ENCODE results near the gene PRIMA1. TPM values are rescaled to one million over a fixed set of nuclear protein-coding genes. Genes with fewer than 3 reads are reported as not detected.

Gene PRIMA1
- total RNA-seq, 2 donors from 2014 or later, result 10.0 to 20.8 TPM

GRCh38 chr14:93821051-93821450, 32.8 kb upstream of the PRIMA1 start:
- Mint-ChIP-seq H3K4me1 (no peaks in the 10 kb centered on the region), H3K4me3 (no peak overlapping the region), H3K27me3 (ENCODE audit: insufficient read depth) (no peaks in the 10 kb centered on the region), H3K9me3 (peaks cover 6% of the 10 kb centered on the region), H3K27ac (no peak overlapping the region), H3K36me3 (ENCODE audit: low read depth) (no peaks in the 10 kb centered on the region)
- no peaks in the 10 kb centered on the region for H3K27me3 ChIP-seq (ENCODE audit: control insufficient read depth, insufficient read depth, low read length, poor library complexity, severe bottlenecking)
- H3K4me3 ChIP-seq (ENCODE audit: low read length), result no peak overlapping the region
- H3K27ac ChIP-seq (ENCODE audit: low read depth, low read length), result no peak overlapping the region
- DNase-seq, result no peak
- H3K4me1 ChIP-seq (ENCODE audit: control insufficient read depth, insufficient read depth, low read length), result no peaks in the 10 kb centered on the region
- 91 to 93% methylated on average over 2 to 6 of the region's 6 CpGs for WGBS, 2 experiments (ENCODE audit: insufficient coverage in 1 of 2, insufficient read length in 1 of 2)
- no peaks in the 10 kb centered on the region for H3K36me3 ChIP-seq (ENCODE audit: control insufficient read depth, insufficient read depth, low read length)
- peaks cover under 1% of the 10 kb centered on the region for H3K9me3 ChIP-seq (ENCODE audit: control insufficient read depth, low read length)
- no peak for TF ChIP-seq CTCF (conservative IDR thresholded peaks at IDR 0.05)
- H3K9ac ChIP-seq (ENCODE audit: extremely low read depth, low read length, poor library complexity, severe bottlenecking), result no peak overlapping the region

GRCh38 chr14:93818857-93819256, 30.6 kb upstream of the PRIMA1 start:
- Histone ChIP-seq H3K4me3 (ENCODE audit: low read length) (no peak overlapping the region), H3K27ac (ENCODE audit: low read depth, low read length) (no peak overlapping the region), H3K4me1 (ENCODE audit: control insufficient read depth, insufficient read depth, low read length) (no peaks in the 10 kb centered on the region), H3K9ac (ENCODE audit: extremely low read depth, low read length, poor library complexity, severe bottlenecking) (no peak overlapping the region), H3K36me3 (ENCODE audit: control insufficient read depth, insufficient read depth, low read length) (no peaks in the 10 kb centered on the region), H3K9me3 (ENCODE audit: control insufficient read depth, low read length) (peaks cover 9% of the 10 kb centered on the region), H3K27me3 (ENCODE audit: control insufficient read depth, insufficient read depth, low read length, poor library complexity, severe bottlenecking) (no peaks in the 10 kb centered on the region)
- no peak for DNase-seq
- H3K27ac Mint-ChIP-seq, result no peak overlapping the region
- H3K4me1 Mint-ChIP-seq, result no peaks in the 10 kb centered on the region
- peaks cover 25% of the 10 kb centered on the region for H3K9me3 Mint-ChIP-seq
- no peaks in the 10 kb centered on the region for H3K27me3 Mint-ChIP-seq (ENCODE audit: insufficient read depth)
- no peaks in the 10 kb centered on the region for H3K36me3 Mint-ChIP-seq (ENCODE audit: low read depth)
- 92 to 100% methylated on average over 3 to 10 of the region's 10 CpGs for WGBS, 2 experiments (ENCODE audit: insufficient coverage in 1 of 2, insufficient read length in 1 of 2)
- no peak for TF ChIP-seq CTCF (conservative IDR thresholded peaks at IDR 0.05)
- H3K4me3 Mint-ChIP-seq, result no peak overlapping the region

GRCh38 chr14:93811676-93812075, 23.4 kb upstream of the PRIMA1 start:
- H3K4me3 ChIP-seq (ENCODE audit: low read length), result no peak overlapping the region
- 93 to 96% methylated on average over 8 of the region's 8 CpGs for WGBS, 2 experiments (ENCODE audit: insufficient coverage in 1 of 2, insufficient read length in 1 of 2)
- H3K27me3 ChIP-seq (ENCODE audit: control insufficient read depth, insufficient read depth, low read length, poor library complexity, severe bottlenecking), result no peaks in the 10 kb centered on the region
- Mint-ChIP-seq H3K9me3 (peaks cover 68% of the 10 kb centered on the region), H3K36me3 (ENCODE audit: low read depth) (no peaks in the 10 kb centered on the region), H3K27ac (no peak overlapping the region), H3K4me1 (no peaks in the 10 kb centered on the region), H3K4me3 (no peak overlapping the region), H3K27me3 (ENCODE audit: insufficient read depth) (peaks cover 11% of the 10 kb centered on the region)
- TF ChIP-seq CTCF (conservative IDR thresholded peaks at IDR 0.05), result no peak
- no peaks in the 10 kb centered on the region for H3K36me3 ChIP-seq (ENCODE audit: control insufficient read depth, insufficient read depth, low read length)
- DNase-seq, result no peak
- no peak overlapping the region for H3K9ac ChIP-seq (ENCODE audit: extremely low read depth, low read length, poor library complexity, severe bottlenecking)
- H3K27ac ChIP-seq (ENCODE audit: low read depth, low read length), result no peak overlapping the region
- peaks cover 46% of the 10 kb centered on the region for H3K9me3 ChIP-seq (ENCODE audit: control insufficient read depth, low read length)
- no peaks in the 10 kb centered on the region for H3K4me1 ChIP-seq (ENCODE audit: control insufficient read depth, insufficient read depth, low read length)

Measured in endodermal cell (in vitro differentiated cells).